KMS-11 (cell line): ENCODE results near the gene METTL23.
A peak's percentile ranks its signal among the peaks of the same experiment; 100 is the strongest.
"Not testable (repeated sequence)": the region's sequence is repeated elsewhere in the genome, so short reads cannot be mapped to it uniquely, and the experiment has no call there.

Experiments used
- H2AFZ ChIP-seq: fragments of 200-600 bp; sonication (generic); 2 replicates; pipeline ENCODE4 v1.6.1; 2016; ENCODE audit warnings: antibody characterized with exemption, mixed run types, low read depth
- H3K27ac ChIP-seq: fragments of 200-600 bp; sonication (generic); 2 replicates; pipeline ENCODE4 v1.6.1; 2016; ENCODE audit warnings: mild to moderate bottlenecking, mixed run types
- H3K27me3 ChIP-seq: fragments of 200-600 bp; sonication (generic); 2 replicates; pipeline ENCODE4 v1.6.1; 2017; ENCODE audit warnings: mild to moderate bottlenecking, low read depth, mixed run types, moderate library complexity; ENCODE audit not compliant: insufficient read depth
- H3K36me3 ChIP-seq: fragments of 200-600 bp; sonication (generic); 2 replicates; pipeline ENCODE4 v1.6.1; 2017; ENCODE audit warnings: mild to moderate bottlenecking, mixed run types; ENCODE audit not compliant: insufficient read depth
- H3K4me1 ChIP-seq: fragments of 200-600 bp; sonication (generic); 2 replicates; pipeline ENCODE4 v1.6.1; 2016; ENCODE audit warnings: mild to moderate bottlenecking, low read depth, mixed run types; ENCODE audit not compliant: poor library complexity, severe bottlenecking
- H3K4me2 ChIP-seq: fragments of 200-600 bp; sonication (generic); 2 replicates; pipeline ENCODE4 v1.7.0; 2016; ENCODE audit warnings: mild to moderate bottlenecking, mixed run types
- H3K4me3 ChIP-seq: fragments of 200-600 bp; sonication (generic); IDR thresholded peaks from 2 replicates; pipeline ENCODE4 v1.6.1; 2017; ENCODE audit warnings: low read depth, low read length, mixed read lengths; ENCODE audit not compliant: insufficient read depth
- H3K79me2 ChIP-seq: fragments of 200-600 bp; sonication (generic); 2 replicates; pipeline ENCODE4 v1.6.1; 2016; ENCODE audit warnings: low read depth, mixed run types; ENCODE audit not compliant: insufficient read depth
- H3K9ac ChIP-seq: fragments of 200-600 bp; sonication (generic); 2 replicates; pipeline ENCODE4 v1.6.1; 2016; ENCODE audit warnings: mild to moderate bottlenecking, mixed run types
- H4K20me1 ChIP-seq: fragments of 200-600 bp; sonication (generic); 2 replicates; pipeline ENCODE4 v1.6.1; 2016; ENCODE audit warnings: mild to moderate bottlenecking, mixed run types; ENCODE audit not compliant: insufficient read depth
- TF ChIP-seq, protein P1 (sequence below): fragments of 200-600 bp; sonication (generic); conservative IDR thresholded peaks from 2 replicates; pipeline ENCODE4 v1.6.1; 2017; ENCODE audit warnings: low read depth, mild to moderate bottlenecking, antibody characterized with exemption, low read length, moderate library complexity, mixed read lengths

METTL23 gene

DNA sequence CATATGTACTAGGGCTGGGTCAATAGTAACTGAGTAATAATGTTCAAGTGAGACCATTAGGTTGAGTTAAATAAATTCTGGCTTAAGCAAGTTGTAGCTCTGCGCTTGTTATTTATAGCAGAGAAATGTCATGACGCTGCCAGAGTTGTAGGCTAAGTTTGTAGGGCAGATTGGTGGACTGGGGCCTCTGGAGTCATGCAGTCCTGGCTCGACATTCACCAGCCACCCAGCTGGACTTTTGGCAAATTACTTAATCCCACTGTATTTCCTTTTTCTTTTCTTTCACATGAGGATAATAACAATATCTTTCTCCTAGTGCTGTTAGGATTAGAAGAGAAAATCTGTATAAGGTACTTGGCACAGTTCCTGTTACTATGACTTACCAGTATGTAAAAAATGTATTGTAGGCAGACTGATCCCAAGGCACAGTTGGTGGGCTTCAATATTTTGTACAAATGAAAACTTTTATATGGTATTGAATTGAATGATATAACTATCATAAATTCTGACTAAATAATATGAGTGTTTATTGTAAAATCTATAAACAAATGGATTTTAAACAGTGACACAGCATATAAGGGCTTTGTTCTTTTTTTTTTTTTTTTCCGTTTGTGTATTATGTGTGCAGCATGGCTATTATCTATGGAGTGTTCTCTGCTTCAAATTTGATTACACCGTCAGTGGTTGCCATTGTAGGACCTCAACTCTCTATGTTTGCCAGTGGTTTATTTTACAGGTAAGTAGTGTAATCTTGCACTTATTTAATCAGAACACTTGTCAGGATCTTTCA, 13.9 kb downstream of the METTL23 start:
- Histone ChIP-seq H3K27ac (no peak overlapping the region), H2AFZ (no peak overlapping the region), H3K9ac (no peak overlapping the region), H3K4me2 (peak overlapping the region; percentile 0; the same call in 1 of the 2 replicates), H3K27me3 (no peaks in the 10 kb centered on the region), H3K79me2 (peaks cover 35% of the 10 kb centered on the region), H4K20me1 (peaks cover 7% of the 10 kb centered on the region), H3K4me1 (peaks cover 36% of the 10 kb centered on the region), H3K36me3 (peaks cover 7% of the 10 kb centered on the region; the same call in 1 of the 2 replicates), H3K4me3 (no peak overlapping the region)
- TF ChIP-seq, protein P1, sequence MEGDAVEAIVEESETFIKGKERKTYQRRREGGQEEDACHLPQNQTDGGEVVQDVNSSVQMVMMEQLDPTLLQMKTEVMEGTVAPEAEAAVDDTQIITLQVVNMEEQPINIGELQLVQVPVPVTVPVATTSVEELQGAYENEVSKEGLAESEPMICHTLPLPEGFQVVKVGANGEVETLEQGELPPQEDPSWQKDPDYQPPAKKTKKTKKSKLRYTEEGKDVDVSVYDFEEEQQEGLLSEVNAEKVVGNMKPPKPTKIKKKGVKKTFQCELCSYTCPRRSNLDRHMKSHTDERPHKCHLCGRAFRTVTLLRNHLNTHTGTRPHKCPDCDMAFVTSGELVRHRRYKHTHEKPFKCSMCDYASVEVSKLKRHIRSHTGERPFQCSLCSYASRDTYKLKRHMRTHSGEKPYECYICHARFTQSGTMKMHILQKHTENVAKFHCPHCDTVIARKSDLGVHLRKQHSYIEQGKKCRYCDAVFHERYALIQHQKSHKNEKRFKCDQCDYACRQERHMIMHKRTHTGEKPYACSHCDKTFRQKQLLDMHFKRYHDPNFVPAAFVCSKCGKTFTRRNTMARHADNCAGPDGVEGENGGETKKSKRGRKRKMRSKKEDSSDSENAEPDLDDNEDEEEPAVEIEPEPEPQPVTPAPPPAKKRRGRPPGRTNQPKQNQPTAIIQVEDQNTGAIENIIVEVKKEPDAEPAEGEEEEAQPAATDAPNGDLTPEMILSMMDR = no peak

DNA sequence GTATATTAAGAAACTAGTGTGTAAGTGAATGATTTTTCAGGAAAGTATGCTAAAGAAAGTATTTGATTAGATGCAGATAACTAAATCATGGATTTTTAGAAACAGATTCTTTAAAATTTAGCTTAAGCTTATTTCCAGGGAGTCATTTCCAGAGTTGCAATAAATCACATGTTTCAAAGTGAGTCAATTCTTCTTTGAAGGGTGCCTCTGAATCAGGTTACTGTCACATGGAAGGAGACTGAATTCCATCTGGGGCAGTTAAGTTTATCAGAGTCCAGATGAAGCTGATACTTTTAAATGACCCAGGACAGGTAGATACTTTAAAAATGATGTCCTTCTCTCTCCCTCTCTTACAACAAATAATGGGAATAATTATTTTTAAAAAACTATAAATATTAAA, 16.3 kb downstream of the METTL23 start:
- H3K4me2 ChIP-seq = no peak overlapping the region
- H3K79me2 ChIP-seq = peaks cover 19% of the 10 kb centered on the region; the same call in 1 of the 2 replicates
- no peak overlapping the region for H3K27ac ChIP-seq
- TF ChIP-seq, protein P1 = no peak
- peaks cover 45% of the 10 kb centered on the region for H3K4me1 ChIP-seq
- no peaks in the 10 kb centered on the region for H3K27me3 ChIP-seq
- H3K4me3 ChIP-seq = no peak overlapping the region
- H2AFZ ChIP-seq = no peak overlapping the region
- H3K9ac ChIP-seq = no peak overlapping the region
- no peaks in the 10 kb centered on the region; the same call in 1 of the 2 replicates for H3K36me3 ChIP-seq
- H4K20me1 ChIP-seq = no peaks in the 10 kb centered on the region

DNA sequence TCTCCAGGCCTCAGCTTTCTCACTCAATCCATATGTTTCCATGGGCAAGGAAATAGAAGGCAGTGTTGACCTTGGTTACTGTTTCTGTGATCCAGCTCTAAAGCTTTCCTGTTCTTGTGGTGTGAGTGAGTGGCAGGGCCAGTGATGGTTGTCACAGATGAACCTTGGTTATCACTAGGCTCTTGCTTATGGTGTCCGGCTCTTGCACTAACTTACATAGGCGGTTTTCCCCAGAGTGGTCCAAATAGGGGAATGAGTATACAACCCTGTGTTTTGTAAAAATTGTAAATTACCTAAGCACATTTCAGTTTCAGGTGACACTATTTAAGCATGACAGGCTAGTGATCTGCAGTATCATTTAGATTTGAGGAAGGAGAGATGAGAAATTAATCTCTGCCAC, 18.1 kb downstream of the METTL23 start:
- Histone ChIP-seq H3K36me3 (no peaks in the 10 kb centered on the region; the same call in 1 of the 2 replicates), H3K9ac (no peak overlapping the region), H3K4me2 (no peak overlapping the region; the same call in 1 of the 2 replicates), H4K20me1 (no peaks in the 10 kb centered on the region), H3K27me3 (no peaks in the 10 kb centered on the region), H3K79me2 (peaks cover 1% of the 10 kb centered on the region; the same call in 1 of the 2 replicates), H2AFZ (no peak overlapping the region), H3K27ac (no peak overlapping the region), H3K4me1 (peaks cover 35% of the 10 kb centered on the region), H3K4me3 (no peak overlapping the region)
- TF ChIP-seq, protein P1 = no peak

DNA sequence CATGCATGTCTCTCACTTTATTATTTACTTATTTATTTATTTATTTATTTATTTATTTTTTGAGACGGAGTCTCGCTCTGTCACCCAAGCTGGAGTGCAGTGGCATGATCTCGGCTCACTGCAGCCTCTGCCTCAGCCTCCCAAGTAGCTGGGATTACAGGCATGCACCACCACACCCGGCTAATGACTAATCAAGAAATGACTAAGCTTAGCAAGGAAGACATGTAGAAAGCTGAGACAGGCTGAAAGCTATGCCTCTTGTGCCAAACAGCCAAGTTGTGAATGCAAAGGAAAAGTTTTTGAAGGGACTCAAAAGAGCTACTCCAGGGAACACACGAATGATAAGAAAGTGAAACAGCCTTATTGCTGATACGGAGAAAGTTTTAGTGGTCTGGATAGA, 19.1 kb downstream of the METTL23 start:
- H3K27ac ChIP-seq, H3K36me3 ChIP-seq, H4K20me1 ChIP-seq, H2AFZ ChIP-seq, H3K4me3 ChIP-seq, H3K9ac ChIP-seq, H3K27me3 ChIP-seq, H3K4me2 ChIP-seq, H3K79me2 ChIP-seq: not testable (repeated sequence)
- H3K4me1 ChIP-seq = peaks cover 26% of the 10 kb centered on the region

DNA sequence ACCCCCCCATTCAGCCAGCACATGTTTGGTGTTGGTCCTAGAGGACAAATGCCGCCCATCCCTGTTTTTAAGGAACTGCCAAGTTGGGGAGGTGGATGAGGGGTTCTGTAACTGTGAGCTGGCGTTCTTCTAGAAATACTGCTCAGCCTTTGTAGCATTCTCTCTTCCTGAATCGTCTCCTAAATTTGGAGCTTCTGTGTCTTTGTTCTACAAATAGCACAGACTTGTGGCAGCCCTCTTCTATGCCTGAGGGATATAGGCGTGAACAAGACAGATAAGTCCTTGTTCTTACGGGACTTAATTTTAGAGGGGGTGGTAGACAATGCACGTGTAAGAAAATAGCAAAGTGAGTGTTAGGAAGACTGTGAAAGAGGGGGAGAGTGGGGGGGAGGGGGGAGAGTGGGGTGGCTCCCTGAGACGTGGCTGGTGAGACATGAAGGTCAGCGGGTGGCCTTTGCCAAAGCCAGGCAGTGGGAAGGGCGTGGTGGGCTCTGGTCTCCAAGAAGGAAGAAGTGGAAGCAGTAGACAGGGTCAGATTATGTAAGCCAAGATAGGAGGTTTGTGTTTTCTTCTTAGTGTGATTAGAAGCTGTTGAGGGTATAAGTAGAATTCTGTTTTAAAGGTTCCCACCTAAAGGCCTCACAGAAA, 21.2 kb downstream of the METTL23 start:
- Histone ChIP-seq H3K36me3 (no peaks in the 10 kb centered on the region), H3K9ac (no peak overlapping the region), H3K27ac (no peak overlapping the region), H3K4me2 (no peak overlapping the region), H3K4me1 (peaks cover 22% of the 10 kb centered on the region), H3K4me3 (no peak overlapping the region), H3K27me3 (no peaks in the 10 kb centered on the region), H3K79me2 (no peaks in the 10 kb centered on the region), H4K20me1 (no peaks in the 10 kb centered on the region), H2AFZ (no peak overlapping the region)
- TF ChIP-seq, protein P1 = no peak
